Astrocyte (in vitro differentiated cells and primary cell): ENCODE data around the gene PSMG3.

ENCODE experiments used
- EZH2 ChIP-seq: IDR thresholded peaks from 2 replicates; pipeline ENCODE4 v1.6.1; 2012; ENCODE audit warnings: mild to moderate bottlenecking, low read length, inconsistent platforms; ENCODE audit not compliant: insufficient read depth
- TF ChIP-seq, protein P1 (sequence below): IDR thresholded peaks from 2 replicates; pipeline ENCODE4 v1.5.1; 2011; ENCODE audit warnings: low read depth, mild to moderate bottlenecking, inconsistent platforms, low read length, moderate library complexity; ENCODE audit not compliant: insufficient read depth

DNA sequence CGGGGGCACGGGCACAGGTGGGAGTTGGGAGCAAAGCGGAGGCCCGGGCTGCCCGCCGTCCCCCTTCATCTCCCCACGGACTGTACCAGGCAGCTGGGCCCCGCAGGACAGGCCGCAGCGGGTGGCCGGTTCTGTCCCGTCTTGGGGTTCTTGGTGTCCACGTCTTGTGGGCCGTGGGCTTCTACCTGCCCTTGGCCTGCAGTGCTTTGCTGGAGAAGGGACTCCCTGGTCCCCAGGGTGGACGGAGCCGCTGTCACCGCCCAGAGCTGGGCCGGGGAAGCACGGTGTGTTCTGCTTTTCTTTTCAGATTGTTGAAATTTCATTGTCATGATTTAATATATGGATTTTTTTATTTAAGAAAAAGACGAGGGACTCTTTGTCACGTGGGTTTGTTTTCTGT, 27.5 kb downstream of the PSMG3 start:
- TF ChIP-seq EZH2, result no peak
- TF ChIP-seq, protein P1, sequence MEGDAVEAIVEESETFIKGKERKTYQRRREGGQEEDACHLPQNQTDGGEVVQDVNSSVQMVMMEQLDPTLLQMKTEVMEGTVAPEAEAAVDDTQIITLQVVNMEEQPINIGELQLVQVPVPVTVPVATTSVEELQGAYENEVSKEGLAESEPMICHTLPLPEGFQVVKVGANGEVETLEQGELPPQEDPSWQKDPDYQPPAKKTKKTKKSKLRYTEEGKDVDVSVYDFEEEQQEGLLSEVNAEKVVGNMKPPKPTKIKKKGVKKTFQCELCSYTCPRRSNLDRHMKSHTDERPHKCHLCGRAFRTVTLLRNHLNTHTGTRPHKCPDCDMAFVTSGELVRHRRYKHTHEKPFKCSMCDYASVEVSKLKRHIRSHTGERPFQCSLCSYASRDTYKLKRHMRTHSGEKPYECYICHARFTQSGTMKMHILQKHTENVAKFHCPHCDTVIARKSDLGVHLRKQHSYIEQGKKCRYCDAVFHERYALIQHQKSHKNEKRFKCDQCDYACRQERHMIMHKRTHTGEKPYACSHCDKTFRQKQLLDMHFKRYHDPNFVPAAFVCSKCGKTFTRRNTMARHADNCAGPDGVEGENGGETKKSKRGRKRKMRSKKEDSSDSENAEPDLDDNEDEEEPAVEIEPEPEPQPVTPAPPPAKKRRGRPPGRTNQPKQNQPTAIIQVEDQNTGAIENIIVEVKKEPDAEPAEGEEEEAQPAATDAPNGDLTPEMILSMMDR, result no peak
